Gastrocnemius medialis (tissue), 4 donors: ENCODE measurements around the gene LRMDA. TPM values are rescaled to one million over a fixed set of nuclear protein-coding genes. Genes with fewer than 3 reads are reported as not detected.

Source experiments
- ATAC-seq, 2 donors: fragments of 150-250 bp; one replicate each; pipeline ENCODE4 v1.9.1; 2016
- DNase-seq, 2 donors: peaks; one replicate each; pipeline ENCODE4 v3.0.0-alpha.2; 2019
- H3K27ac ChIP-seq, 4 donors: fragments of 200-600 bp; sonication (generic); 1 replicate in 1 of 4; 2 replicates in 3 of 4; pipeline ENCODE4 v1.5.1; 2016 to 2018; ENCODE audit warnings: mild to moderate bottlenecking in 2 of 4, moderate library complexity in 1 of 4
- H3K27me3 ChIP-seq, 3 donors: fragments of 200-600 bp; sonication (generic) in 2 of 3; 1 replicate in 1 of 3; 2 replicates in 2 of 3; pipeline versions ENCODE4 v1.5.1 to v1.6.0; 2016 to 2019; ENCODE audit warnings: mild to moderate bottlenecking in 1 of 3, moderate library complexity in 1 of 3
- H3K36me3 ChIP-seq, 2 donors: fragments of 200-600 bp; sonication (generic) in 1 of 2; one replicate each; pipeline ENCODE4 v1.5.1; 2017 to 2018
- H3K4me1 ChIP-seq, 2 donors: fragments of 200-600 bp; sonication (generic) in 1 of 2; one replicate each; pipeline ENCODE4 v1.5.1; 2016 to 2017; ENCODE audit warnings: mild to moderate bottlenecking in 2 of 2
- H3K4me3 ChIP-seq, 4 donors: fragments of 200-600 bp; sonication (generic) in 3 of 4; 1 replicate in 1 of 4; 2 replicates in 3 of 4; pipeline ENCODE4 v1.5.1; 2016 to 2019; ENCODE audit warnings: mild to moderate bottlenecking in 2 of 4
- H3K9me3 ChIP-seq, 3 donors: fragments of 200-600 bp; sonication (generic) in 2 of 3; 1 replicate in 1 of 3; 2 replicates in 2 of 3; pipeline ENCODE4 v1.5.1; 2016 to 2019
- POLR2A ChIP-seq, 2 donors: fragments of 450-650 bp; IDR thresholded peaks; one replicate each; pipeline ENCODE4 v1.6.1; 2017; ENCODE audit warnings: antibody characterized with exemption in 2 of 2, mild to moderate bottlenecking in 2 of 2, moderate library complexity in 2 of 2
- in situ Hi-C, 4 donors: fragments of 200-750 bp; cut with MboI; loops; one replicate each; pipeline versions ENCODE4 v1.15.0 to v1.8.0; 2017; ENCODE audit warnings: low sequenced_read_pairs in 4 of 4
- intact Hi-C: fragments of 100-400 bp; cut with DNase I; formaldehyde crosslinking; loops from one replicate; pipeline ENCODE4 v1.15.1; 2023; ENCODE audit warnings: low total_unique reads
- total RNA-seq, 4 donors: library from RNA; depleted of rRNA; stranded (reverse); fragments of >200 nt; gene quantifications; one replicate each; pipeline versions ENCODE4 v1.1.0 to v1.2.3, GENCODE V29; 2016
- TF ChIP-seq, protein P1 (sequence below), 5 experiments: fragments of 450-650 bp in 3 of 5; fragments of 200-600 bp in 2 of 5; sonication (generic) in 2 of 5; IDR thresholded peaks in 4 of 5; conservative IDR thresholded peaks in 1 of 5; 1 replicate in 4 of 5; 2 replicates in 1 of 5; pipeline ENCODE4 v1.5.1; 2016 to 2019; ENCODE audit warnings: antibody characterized with exemption in 5 of 5, mild to moderate bottlenecking in 3 of 5, moderate library complexity in 3 of 5

The LRMDA gene
- total RNA-seq, 4 donors from 2014 or later, result 0.80 to 4.5 (median 1.4) TPM

DNA sequence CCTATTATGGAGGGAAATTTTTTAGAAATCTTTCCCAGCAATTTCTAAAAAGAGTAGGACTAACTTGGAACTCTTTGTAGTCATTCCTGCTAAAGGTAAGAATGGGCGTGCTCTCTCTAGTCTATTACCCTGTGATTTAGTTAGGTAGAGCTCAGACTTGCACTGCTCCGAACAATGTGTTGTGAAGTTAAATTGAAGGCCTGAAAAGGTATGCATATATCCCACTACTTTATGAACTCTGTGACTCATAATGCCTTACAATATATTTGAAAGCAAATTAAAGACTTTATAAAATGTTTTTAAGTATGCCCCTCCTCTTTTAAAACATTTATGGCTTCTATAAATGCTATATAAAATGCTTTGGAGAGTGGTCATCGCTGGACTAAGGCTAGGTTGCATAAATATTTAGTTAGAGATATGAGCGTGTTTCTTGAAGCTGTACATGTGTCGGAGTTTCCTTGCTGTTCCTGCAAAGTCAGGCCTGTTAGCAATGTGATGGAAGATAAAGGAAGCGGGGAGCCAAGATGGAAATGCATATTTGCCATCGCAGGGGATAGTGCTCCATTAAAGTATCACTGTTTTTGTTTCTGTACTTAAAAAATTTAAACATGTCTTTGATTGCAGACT lies 761.4 kb downstream of the LRMDA start:
- DNase-seq (no peak), ATAC-seq (no peak)
- Histone ChIP-seq H3K27me3 (no peaks in the 10 kb centered on the region), H3K4me1 (no peaks in the 10 kb centered on the region), H3K4me3 (no peak overlapping the region), H3K9me3 (no peaks in the 10 kb centered on the region), H3K36me3 (no peaks in the 10 kb centered on the region), H3K27ac (no peak overlapping the region)
- intact Hi-C loops, result no loop called here
- in situ Hi-C loops, result no loop called here
- TF ChIP-seq, protein P1, sequence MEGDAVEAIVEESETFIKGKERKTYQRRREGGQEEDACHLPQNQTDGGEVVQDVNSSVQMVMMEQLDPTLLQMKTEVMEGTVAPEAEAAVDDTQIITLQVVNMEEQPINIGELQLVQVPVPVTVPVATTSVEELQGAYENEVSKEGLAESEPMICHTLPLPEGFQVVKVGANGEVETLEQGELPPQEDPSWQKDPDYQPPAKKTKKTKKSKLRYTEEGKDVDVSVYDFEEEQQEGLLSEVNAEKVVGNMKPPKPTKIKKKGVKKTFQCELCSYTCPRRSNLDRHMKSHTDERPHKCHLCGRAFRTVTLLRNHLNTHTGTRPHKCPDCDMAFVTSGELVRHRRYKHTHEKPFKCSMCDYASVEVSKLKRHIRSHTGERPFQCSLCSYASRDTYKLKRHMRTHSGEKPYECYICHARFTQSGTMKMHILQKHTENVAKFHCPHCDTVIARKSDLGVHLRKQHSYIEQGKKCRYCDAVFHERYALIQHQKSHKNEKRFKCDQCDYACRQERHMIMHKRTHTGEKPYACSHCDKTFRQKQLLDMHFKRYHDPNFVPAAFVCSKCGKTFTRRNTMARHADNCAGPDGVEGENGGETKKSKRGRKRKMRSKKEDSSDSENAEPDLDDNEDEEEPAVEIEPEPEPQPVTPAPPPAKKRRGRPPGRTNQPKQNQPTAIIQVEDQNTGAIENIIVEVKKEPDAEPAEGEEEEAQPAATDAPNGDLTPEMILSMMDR (IDR thresholded peaks at IDR 0.05 in 4 of 5, conservative IDR thresholded peaks at IDR 0.05 in 1 of 5), result no peak
- no peak for TF ChIP-seq POLR2A (IDR thresholded peaks at IDR 0.05)

DNA sequence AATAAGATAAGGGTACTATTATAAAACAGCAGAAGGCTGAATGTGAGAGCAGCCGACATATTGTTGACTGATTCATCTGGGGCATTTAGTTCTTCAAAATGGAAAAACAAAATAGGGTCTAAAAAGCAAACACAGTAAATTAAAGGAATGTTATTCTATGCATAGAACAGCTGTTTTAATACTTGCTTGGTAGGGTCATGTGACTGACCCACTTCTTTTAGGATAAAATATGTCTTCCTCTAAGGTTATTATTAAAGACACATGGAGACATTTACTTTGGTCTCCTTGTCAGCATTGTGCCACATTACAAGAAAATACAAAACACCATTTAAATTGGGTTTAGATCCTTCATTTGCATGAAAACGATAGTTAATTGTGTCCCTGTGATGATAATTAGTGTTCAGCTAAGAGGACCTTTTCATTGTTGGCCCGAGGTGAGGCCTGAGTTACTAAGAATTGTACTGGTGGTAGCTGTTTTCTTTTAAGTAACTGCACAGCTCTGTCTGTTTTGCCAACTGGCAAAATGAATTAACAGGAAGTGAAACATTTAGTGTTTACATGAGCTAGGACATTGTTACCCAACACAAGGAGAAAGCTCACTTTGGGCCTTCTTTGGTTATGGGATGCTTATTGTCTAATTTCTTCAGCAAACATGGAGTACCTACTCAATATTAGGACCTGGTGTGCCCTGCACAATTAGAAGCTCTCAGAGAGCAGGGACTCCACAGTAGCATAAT lies 764.4 kb downstream of the LRMDA start:
- Histone ChIP-seq H3K9me3 (no peaks in the 10 kb centered on the region), H3K27me3 (no peaks in the 10 kb centered on the region), H3K4me3 (no peak overlapping the region), H3K27ac (no peak overlapping the region), H3K36me3 (no peaks in the 10 kb centered on the region), H3K4me1 (no peaks in the 10 kb centered on the region)
- TF ChIP-seq POLR2A (IDR thresholded peaks at IDR 0.05), result no peak
- TF ChIP-seq, protein P1 (IDR thresholded peaks at IDR 0.05 in 4 of 5, conservative IDR thresholded peaks at IDR 0.05 in 1 of 5), result no peak
- intact Hi-C loops, result no loop called here
- DNase-seq (no peak), ATAC-seq (no peak)
- in situ Hi-C loops, result no loop called here

DNA sequence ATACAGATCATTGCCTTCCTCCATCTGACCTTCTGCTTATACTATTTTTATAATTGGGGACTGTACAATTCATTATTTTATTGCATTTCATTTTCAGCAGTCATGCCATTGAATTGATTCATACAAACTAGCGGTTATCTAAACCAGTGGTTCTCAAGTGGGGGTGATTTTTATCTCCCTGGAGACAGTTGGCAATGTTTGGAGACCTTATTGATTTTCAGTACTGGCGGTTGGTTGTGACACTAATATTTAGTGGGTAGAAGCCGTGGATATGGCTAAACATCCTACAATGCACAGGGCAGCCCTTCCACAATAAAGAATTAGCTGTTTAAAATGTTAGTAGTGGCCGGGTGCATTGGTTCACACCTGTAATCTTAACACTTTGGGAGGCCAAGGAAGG lies 765.9 kb downstream of the LRMDA start:
- in situ Hi-C loops, result no loop called here
- no peaks in the 10 kb centered on the region for H3K27me3 ChIP-seq
- TF ChIP-seq, protein P1 (IDR thresholded peaks at IDR 0.05 in 4 of 5, conservative IDR thresholded peaks at IDR 0.05 in 1 of 5), result no peak
- TF ChIP-seq POLR2A (IDR thresholded peaks at IDR 0.05), result no peak
- H3K36me3 ChIP-seq, result no peaks in the 10 kb centered on the region
- H3K4me1 ChIP-seq, result no peaks in the 10 kb centered on the region
- H3K27ac ChIP-seq, result no peak overlapping the region
- intact Hi-C loops, result no loop called here
- DNase-seq, result no peak
- H3K4me3 ChIP-seq, result no peak overlapping the region
- ATAC-seq, result no peak
- H3K9me3 ChIP-seq, result no peaks in the 10 kb centered on the region

DNA sequence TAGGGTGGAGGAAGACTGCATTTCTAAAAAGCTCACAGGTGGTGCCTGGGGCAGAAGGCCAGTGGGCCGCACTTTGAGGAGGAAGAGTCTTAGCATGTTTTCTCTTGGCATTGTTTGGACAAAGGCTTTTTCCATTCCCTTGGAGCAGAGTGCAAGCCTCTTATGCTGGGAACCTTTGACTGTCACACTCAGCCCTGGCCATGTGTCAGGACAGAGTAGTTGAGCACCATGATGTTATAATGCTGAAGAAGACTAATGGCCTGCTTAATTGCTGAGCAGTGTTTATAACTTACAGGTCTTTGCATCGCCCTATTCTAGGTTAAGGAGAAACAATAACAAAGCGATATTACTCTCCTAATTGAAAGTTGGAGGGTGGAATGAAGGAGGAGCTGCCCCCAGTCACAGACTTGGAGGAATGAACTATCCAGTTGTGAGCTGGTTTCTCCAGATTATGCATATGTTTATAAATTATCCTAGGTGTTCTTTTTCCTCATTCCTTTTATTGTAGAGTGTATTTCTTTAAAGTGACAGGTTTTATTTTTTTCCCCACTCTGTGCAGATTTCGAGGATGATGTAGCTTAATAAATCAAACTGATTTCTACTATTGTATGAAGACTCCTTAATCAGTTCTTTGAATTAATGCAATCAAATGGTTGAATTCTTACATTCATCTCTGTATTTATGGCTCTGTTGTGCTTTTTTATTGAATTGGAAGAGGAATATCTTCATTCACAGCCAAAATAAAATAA lies 767.0 kb downstream of the LRMDA start:
- Histone ChIP-seq H3K9me3 (no peaks in the 10 kb centered on the region), H3K4me1 (no peaks in the 10 kb centered on the region), H3K4me3 (no peak overlapping the region), H3K27ac (no peak overlapping the region), H3K27me3 (no peaks in the 10 kb centered on the region), H3K36me3 (no peaks in the 10 kb centered on the region)
- in situ Hi-C loops, result no loop called here
- intact Hi-C loops, result no loop called here
- ATAC-seq, result no peak
- TF ChIP-seq POLR2A (IDR thresholded peaks at IDR 0.05), result no peak
- TF ChIP-seq, protein P1 (IDR thresholded peaks at IDR 0.05 in 4 of 5, conservative IDR thresholded peaks at IDR 0.05 in 1 of 5), result no peak
- no peak for DNase-seq
